ENCODE measurements around the gene ZNF24. TPM values are rescaled to one million over a fixed set of nuclear protein-coding genes. Genes with fewer than 3 reads are reported as not detected.

Gene ZNF24
- total and polyA plus RNA-seq, 2 of the 4 experiments (the other 2 are of a cell fraction) = 7.6 to 20.8 TPM

- TF ChIP-seq MAFK (IDR thresholded peaks at IDR 0.05; ENCODE audit: low read depth, low read length) = no peak
Measured at GRCh38 chr18:35392375-35392774, 48.2 kb upstream of the ZNF24 start (continued).

GRCh38 chr18:35390951-35391700 lies 46.9 kb upstream of the ZNF24 start:
- Histone ChIP-seq H2AK9ac (replicated peaks; ENCODE audit: low read depth, low read length, poor library complexity) (no peak overlapping the region), H3K4me2 (ENCODE audit: low read depth, low read length) (no peak overlapping the region), H2BK20ac (ENCODE audit: low read depth, low read length) (no peak overlapping the region), H4K5ac (ENCODE audit: low read depth, low read length) (no peak overlapping the region), H3K36me3 (ENCODE audit: control insufficient read depth, insufficient read depth, low read length) (no peaks in the 10 kb centered on the region), H3K79me1 (ENCODE audit: low read depth in 1 of 2, low read length in 2 of 2) (no peaks in the 10 kb centered on the region), H3K14ac (replicated peaks; ENCODE audit: low read depth, low read length) (no peak overlapping the region), H3K18ac (ENCODE audit: low read depth, low read length) (no peak overlapping the region), H2AFZ (replicated peaks; ENCODE audit: low read length, poor library complexity) (no peak overlapping the region), H2BK5ac (ENCODE audit: low read depth, low read length, poor library complexity, severe bottlenecking) (no peak overlapping the region), H2BK15ac (ENCODE audit: low read depth, low read length) (no peak overlapping the region), H3K9ac (ENCODE audit: low read depth, low read length) (no peak overlapping the region), H3K9me3 (ENCODE audit: control insufficient read depth, insufficient read depth, low read length) (peaks cover 2% of the 10 kb centered on the region; the same call in 1 of the 2 replicates), H4K20me1 (ENCODE audit: insufficient read depth, low read length) (no peaks in the 10 kb centered on the region), H3K4me1 (ENCODE audit: control insufficient read depth, insufficient read depth, low read length) (no peaks in the 10 kb centered on the region; the same call in 1 of the 2 replicates), H4K91ac (ENCODE audit: insufficient read depth, low read depth, low read length) (no peak overlapping the region), H3K9me1 (ENCODE audit: insufficient read depth, low read length) (no peaks in the 10 kb centered on the region; the same call in 1 of the 2 replicates), H3K4ac (ENCODE audit: low read depth, low read length) (no peak overlapping the region), H3K27me3 (ENCODE audit: control insufficient read depth, insufficient read depth, low read length) (no peaks in the 10 kb centered on the region), H3K27ac (ENCODE audit: insufficient read depth, low read length) (no peak overlapping the region), H3K56ac (ENCODE audit: extremely low read depth, insufficient read depth, low read length) (no peak overlapping the region), H2BK120ac (ENCODE audit: low read depth, low read length) (no peak overlapping the region), H3K4me3 (ENCODE audit: insufficient read depth, low read depth, low read length) (no peak overlapping the region), H3K23ac (ENCODE audit: low read depth, low read length) (no peak overlapping the region), H2AK5ac (ENCODE audit: low read depth, low read length) (no peak overlapping the region), H4K8ac (ENCODE audit: low read depth in 2 of 2, low read length in 2 of 2) (no peak overlapping the region)
- BruUV-seq (replicated peaks) = no TSS peak
- POLR2A ChIA-PET (ENCODE audit: unreplicated experiment) = no interaction called here
- ATAC-seq (ENCODE audit: low read depth) (no peak), DNase-seq (no peak)
- no CpG with 5 or more reads among the region's 3 CpGs for WGBS, 2 experiments (ENCODE audit: extremely low coverage in 2 of 2, insufficient read length in 1 of 2)
- intact Hi-C loops (cut with micrococcal nuclease) = no loop called here
- dilution Hi-C loops (cut with HindIII; ENCODE audit: low sequenced_read_pairs, unreplicated experiment) = no loop called here
- CTCF ChIA-PET = no interaction called here
- in situ Hi-C loops (cut with MboI; ENCODE audit: low sequenced_read_pairs) = loop anchor here (25.0 kb wide), 1 partner anchor 571 kb away; the partner anchor contains the start of gene RMP24
- TF ChIP-seq USF2 (IDR thresholded peaks at IDR 0.05; ENCODE audit: low read depth, low read length) (no peak), POLR2A (IDR thresholded peaks at IDR 0.05; ENCODE audit: low read depth, low read length) (no peak), RCOR1 (IDR thresholded peaks at IDR 0.05; ENCODE audit: insufficient replicate concordance, low read length) (no peak), CTCF (conservative IDR thresholded peaks at IDR 0.05; ENCODE audit: low read depth, low read length) (no peak), FOS (IDR thresholded peaks at IDR 0.05; ENCODE audit: low read depth, low read length) (no peak), CHD1 (IDR thresholded peaks at IDR 0.05; ENCODE audit: low read depth, low read length) (no peak), CEBPB (IDR thresholded peaks at IDR 0.05; ENCODE audit: low read depth, low read length) (no peak), RFX5 (IDR thresholded peaks at IDR 0.05; ENCODE audit: low read depth, low read length) (no peak), RAD21 (IDR thresholded peaks at IDR 0.05; ENCODE audit: low read length) (no peak), NFE2L2 (IDR thresholded peaks at IDR 0.05; ENCODE audit: low read depth, low read length) (no peak), MAZ (IDR thresholded peaks at IDR 0.05; ENCODE audit: borderline replicate concordance, low read depth, low read length) (no peak), MXI1 (IDR thresholded peaks at IDR 0.05; ENCODE audit: borderline replicate concordance, low read depth, low read length) (no peak)
